ENCODE measurements around the gene CELF1.

Gene CELF1

GRCh38 chr11:47510209-47510608 lies 42.7 kb downstream of the CELF1 start:
- peak; percentile 41 for DNase-seq (ENCODE audit: low read depth)
- TF ChIP-seq CTCF (IDR thresholded peaks at IDR 0.05; ENCODE audit: insufficient read depth, low read depth, low read length, missing control alignments) = no peak
- H3K4me3 ChIP-seq (ENCODE audit: low read depth, low read length) = no peak overlapping the region

- peak overlapping the region; percentile 45 for H3K4me3 ChIP-seq (ENCODE audit: low read depth, low read length)
Measured at GRCh38 chr11:47509077-47509536, 43.8 kb downstream of the CELF1 start.

GRCh38 chr11:47508240-47508957 lies 44.5 kb downstream of the CELF1 start:
- no peak for TF ChIP-seq CTCF (IDR thresholded peaks at IDR 0.05; ENCODE audit: insufficient read depth, low read depth, low read length, missing control alignments)
- H3K4me3 ChIP-seq (ENCODE audit: low read depth, low read length) = peak overlapping the region; percentile 45
- no peak for DNase-seq (ENCODE audit: low read depth)

More at GRCh38 chr11:47509077-47509536, 43.8 kb downstream of the CELF1 start:
- DNase-seq (ENCODE audit: low read depth) = peak; percentile 52
- TF ChIP-seq CTCF (IDR thresholded peaks at IDR 0.05; ENCODE audit: insufficient read depth, low read depth, low read length, missing control alignments) = no peak

GRCh38 chr11:47507563-47508239 lies 45.2 kb downstream of the CELF1 start:
- TF ChIP-seq CTCF (IDR thresholded peaks at IDR 0.05; ENCODE audit: insufficient read depth, low read depth, low read length, missing control alignments) = no peak
- no peak overlapping the region for H3K4me3 ChIP-seq (ENCODE audit: low read depth, low read length)
- DNase-seq (ENCODE audit: low read depth) = no peak

GRCh38 chr11:47506795-47507562 lies 46.0 kb downstream of the CELF1 start:
- no peak overlapping the region for H3K4me3 ChIP-seq (ENCODE audit: low read depth, low read length)
- DNase-seq (ENCODE audit: low read depth) = peak; percentile 55
- no peak for TF ChIP-seq CTCF (IDR thresholded peaks at IDR 0.05; ENCODE audit: insufficient read depth, low read depth, low read length, missing control alignments)

GRCh38 chr11:47506373-47506772 lies 46.6 kb downstream of the CELF1 start:
- DNase-seq (ENCODE audit: low read depth) = no peak
- no peak overlapping the region for H3K4me3 ChIP-seq (ENCODE audit: low read depth, low read length)
- TF ChIP-seq CTCF (IDR thresholded peaks at IDR 0.05; ENCODE audit: insufficient read depth, low read depth, low read length, missing control alignments) = no peak

Data from GM12865 (cell line).